Erythroblast (primary cell): ENCODE data around the gene CTDNEP1.

Source experiments
- GATA1 ChIP-seq: IDR thresholded peaks from 2 replicates; pipeline ENCODE4 v1.6.1; 2011; ENCODE audit warnings: low read depth, mild to moderate bottlenecking, control low read depth, low read length, moderate library complexity
- POLR2A ChIP-seq: IDR thresholded peaks from 2 replicates; pipeline ENCODE4 v1.6.1; 2011; ENCODE audit warnings: mild to moderate bottlenecking, low read length

- TF ChIP-seq POLR2A (no peak), GATA1 (no peak)
These were observed 24.5 kb downstream of the CTDNEP1 start for GRCh38 chr17:7226721-7227710.
